Measurements from ENCODE around the gene MTOR. TPM values are rescaled to one million over a fixed set of nuclear protein-coding genes. Genes with fewer than 3 reads are reported as not detected.

MTOR gene
- total RNA-seq, 1 donor from 2014 or later, result 43.6 TPM

DNA sequence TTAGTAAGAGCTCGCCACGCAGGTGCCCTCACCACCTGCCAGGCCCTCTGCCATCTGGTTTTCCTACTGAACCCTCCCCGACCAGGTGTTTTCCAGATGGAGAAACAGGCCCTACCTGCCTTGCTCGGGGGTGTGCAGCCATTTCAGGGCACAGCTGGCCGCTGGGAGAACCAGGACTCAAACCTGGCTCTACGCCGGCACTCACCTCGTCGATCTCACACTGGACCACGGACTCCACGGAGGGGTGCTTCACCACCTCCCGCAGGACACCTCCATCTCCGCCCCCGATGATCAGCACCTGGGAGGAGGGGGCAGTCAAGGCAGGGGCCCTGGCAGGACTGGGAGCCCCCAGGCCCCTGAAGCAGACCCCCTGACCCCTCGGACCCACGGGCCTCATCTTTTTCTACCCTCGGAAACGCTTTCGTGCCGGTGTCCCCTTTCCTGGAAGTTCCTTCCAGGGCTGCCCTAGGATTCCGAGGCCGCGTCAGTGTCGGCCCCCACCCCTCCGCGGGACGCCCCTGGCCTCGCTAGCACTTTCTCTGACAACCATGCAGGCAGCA is 203.7 kb downstream of the MTOR start:
- TF ChIP-seq EZH2 (IDR thresholded peaks at IDR 0.05; ENCODE audit: insufficient read depth, low read length) (no peak), CTCF (IDR thresholded peaks at IDR 0.05; ENCODE audit: insufficient read depth, low read depth, low read length) (no peak)
- H3K4me1 ChIP-seq (ENCODE audit: insufficient read depth, low read length), result peaks cover 14% of the 10 kb centered on the region
- Mint-ChIP-seq H3K36me3 (ENCODE audit: low read depth, unreplicated experiment) (peaks cover 5% of the 10 kb centered on the region), H3K4me3 (ENCODE audit: unreplicated experiment) (peak overlapping the region; percentile 92), H3K9me3 (ENCODE audit: unreplicated experiment) (no peaks in the 10 kb centered on the region), H3K27me3 (ENCODE audit: low read depth, unreplicated experiment) (no peaks in the 10 kb centered on the region), H3K4me1 (ENCODE audit: low read depth, unreplicated experiment) (peaks cover 16% of the 10 kb centered on the region), H3K27ac (ENCODE audit: unreplicated experiment) (peak overlapping the region; percentile 77)
- peak overlapping the region; percentile 91 for H3K4me3 ChIP-seq (ENCODE audit: insufficient read depth, low read depth, low read length)
- H3K27ac ChIP-seq (ENCODE audit: low read depth, low read length), result peak overlapping the region; percentile 49
- peaks cover 35% of the 10 kb centered on the region for H3K79me2 ChIP-seq (ENCODE audit: insufficient read depth, low read length)
- peaks cover 47% of the 10 kb centered on the region for H4K20me1 ChIP-seq (ENCODE audit: insufficient read depth, low read length)
- H3K9me3 ChIP-seq (ENCODE audit: insufficient read depth, low read depth, low read length), result no peaks in the 10 kb centered on the region
- H3K27me3 ChIP-seq (ENCODE audit: insufficient read depth, low read length), result no peaks in the 10 kb centered on the region
- no peak for FAIRE-seq
- no peak for DNase-seq (ENCODE audit: low read depth)
- peaks cover 10% of the 10 kb centered on the region for H3K36me3 ChIP-seq (ENCODE audit: insufficient read depth, low read length)
- no peak overlapping the region for H2AFZ ChIP-seq (ENCODE audit: low read depth, low read length)
- H3K4me2 ChIP-seq (ENCODE audit: low read length), result peak overlapping the region; percentile 94
- H3K9ac ChIP-seq (ENCODE audit: low read length), result peak overlapping the region; percentile 86

- H3K9ac ChIP-seq (ENCODE audit: low read length), result no peak overlapping the region
- TF ChIP-seq CTCF (IDR thresholded peaks at IDR 0.05; ENCODE audit: insufficient read depth, low read depth, low read length), result no peak
- no peak for TF ChIP-seq EZH2 (IDR thresholded peaks at IDR 0.05; ENCODE audit: insufficient read depth, low read length)
- Mint-ChIP-seq H3K27me3 (ENCODE audit: low read depth, unreplicated experiment) (no peaks in the 10 kb centered on the region), H3K9me3 (ENCODE audit: unreplicated experiment) (no peaks in the 10 kb centered on the region), H3K36me3 (ENCODE audit: low read depth, unreplicated experiment) (peaks cover 5% of the 10 kb centered on the region), H3K4me1 (ENCODE audit: low read depth, unreplicated experiment) (peaks cover 12% of the 10 kb centered on the region), H3K27ac (ENCODE audit: unreplicated experiment) (no peak overlapping the region), H3K4me3 (ENCODE audit: unreplicated experiment) (peak overlapping the region; percentile 92)
- peaks cover 10% of the 10 kb centered on the region for H3K36me3 ChIP-seq (ENCODE audit: insufficient read depth, low read length)
- H4K20me1 ChIP-seq (ENCODE audit: insufficient read depth, low read length), result peaks cover 50% of the 10 kb centered on the region
- H3K4me2 ChIP-seq (ENCODE audit: low read length), result peak overlapping the region; percentile 94
- H3K79me2 ChIP-seq (ENCODE audit: insufficient read depth, low read length), result peaks cover 35% of the 10 kb centered on the region
- no peak for DNase-seq (ENCODE audit: low read depth)
- no peaks in the 10 kb centered on the region for H3K9me3 ChIP-seq (ENCODE audit: insufficient read depth, low read depth, low read length)
- H2AFZ ChIP-seq (ENCODE audit: low read depth, low read length), result no peak overlapping the region
- H3K27ac ChIP-seq (ENCODE audit: low read depth, low read length), result no peak overlapping the region
- FAIRE-seq, result no peak
- H3K27me3 ChIP-seq (ENCODE audit: insufficient read depth, low read length), result no peaks in the 10 kb centered on the region
- peaks cover 14% of the 10 kb centered on the region for H3K4me1 ChIP-seq (ENCODE audit: insufficient read depth, low read length)
- no peak overlapping the region for H3K4me3 ChIP-seq (ENCODE audit: insufficient read depth, low read depth, low read length)
These were observed 204.3 kb downstream of the MTOR start for GRCh38 chr1:11058026-11058425.

- H3K9me3 Mint-ChIP-seq (ENCODE audit: unreplicated experiment), result no peaks in the 10 kb centered on the region
- no peak overlapping the region for H3K27ac Mint-ChIP-seq (ENCODE audit: unreplicated experiment)
- Histone ChIP-seq H3K27me3 (ENCODE audit: insufficient read depth, low read length) (no peaks in the 10 kb centered on the region), H3K4me2 (ENCODE audit: low read length) (no peak overlapping the region), H3K79me2 (ENCODE audit: insufficient read depth, low read length) (peaks cover 35% of the 10 kb centered on the region), H3K36me3 (ENCODE audit: insufficient read depth, low read length) (peaks cover 10% of the 10 kb centered on the region), H2AFZ (ENCODE audit: low read depth, low read length) (no peak overlapping the region), H4K20me1 (ENCODE audit: insufficient read depth, low read length) (peaks cover 50% of the 10 kb centered on the region), H3K9me3 (ENCODE audit: insufficient read depth, low read depth, low read length) (no peaks in the 10 kb centered on the region), H3K9ac (ENCODE audit: low read length) (no peak overlapping the region), H3K4me3 (ENCODE audit: insufficient read depth, low read depth, low read length) (no peak overlapping the region), H3K4me1 (ENCODE audit: insufficient read depth, low read length) (peaks cover 14% of the 10 kb centered on the region), H3K27ac (ENCODE audit: low read depth, low read length) (no peak overlapping the region)
- H3K4me3 Mint-ChIP-seq (ENCODE audit: unreplicated experiment), result peak overlapping the region; percentile 69
- FAIRE-seq, result no peak
- peaks cover 4% of the 10 kb centered on the region for H3K36me3 Mint-ChIP-seq (ENCODE audit: low read depth, unreplicated experiment)
- no peaks in the 10 kb centered on the region for H3K27me3 Mint-ChIP-seq (ENCODE audit: low read depth, unreplicated experiment)
- DNase-seq (ENCODE audit: low read depth), result no peak
- H3K4me1 Mint-ChIP-seq (ENCODE audit: low read depth, unreplicated experiment), result peaks cover 8% of the 10 kb centered on the region
- no peak for TF ChIP-seq EZH2 (IDR thresholded peaks at IDR 0.05; ENCODE audit: insufficient read depth, low read length)
- TF ChIP-seq CTCF (IDR thresholded peaks at IDR 0.05; ENCODE audit: insufficient read depth, low read depth, low read length), result no peak
These were observed 204.9 kb downstream of the MTOR start for GRCh38 chr1:11057477-11057876.
